ENCODE data around the gene DNAH7. TPM values are rescaled to one million over a fixed set of nuclear protein-coding genes. Genes with fewer than 3 reads are reported as not detected.

DNAH7 gene
- total RNA-seq, 6 donors from 2014 or later: 1.6 to 33.5 (median 7.8) TPM

DNA sequence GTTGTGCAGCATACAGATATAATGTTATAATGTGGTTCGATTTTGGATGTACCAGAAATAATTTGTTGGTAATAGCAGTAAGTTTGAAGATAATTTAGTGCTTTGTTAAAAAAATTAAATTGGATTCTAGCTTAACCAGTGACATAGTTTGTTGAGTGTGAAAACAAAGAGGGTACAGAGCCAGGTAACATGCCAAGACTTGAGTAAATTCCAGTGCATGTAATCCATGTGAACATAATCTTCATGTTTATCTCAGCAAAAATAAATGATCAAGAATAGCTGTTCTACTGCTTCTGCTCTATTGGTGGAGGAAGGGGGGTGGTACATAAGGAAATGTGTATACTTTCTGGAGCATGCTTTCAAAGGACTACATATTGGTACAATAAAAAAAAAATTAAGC lies 165.8 kb downstream of the DNAH7 start:
- Histone ChIP-seq H3K27me3 (no peaks in the 10 kb centered on the region), H3K36me3 (no peaks in the 10 kb centered on the region), H3K9me3 (no peaks in the 10 kb centered on the region), H3K4me1 (no peaks in the 10 kb centered on the region), H3K27ac (no peak overlapping the region), H3K4me3 (no peak overlapping the region)
- DNase-seq (no peak), ATAC-seq (ENCODE audit: low FRiP score in 2 of 2) (no peak)
- no peak for TF ChIP-seq EP300 (IDR thresholded peaks at IDR 0.05)
- TF ChIP-seq, protein P1, sequence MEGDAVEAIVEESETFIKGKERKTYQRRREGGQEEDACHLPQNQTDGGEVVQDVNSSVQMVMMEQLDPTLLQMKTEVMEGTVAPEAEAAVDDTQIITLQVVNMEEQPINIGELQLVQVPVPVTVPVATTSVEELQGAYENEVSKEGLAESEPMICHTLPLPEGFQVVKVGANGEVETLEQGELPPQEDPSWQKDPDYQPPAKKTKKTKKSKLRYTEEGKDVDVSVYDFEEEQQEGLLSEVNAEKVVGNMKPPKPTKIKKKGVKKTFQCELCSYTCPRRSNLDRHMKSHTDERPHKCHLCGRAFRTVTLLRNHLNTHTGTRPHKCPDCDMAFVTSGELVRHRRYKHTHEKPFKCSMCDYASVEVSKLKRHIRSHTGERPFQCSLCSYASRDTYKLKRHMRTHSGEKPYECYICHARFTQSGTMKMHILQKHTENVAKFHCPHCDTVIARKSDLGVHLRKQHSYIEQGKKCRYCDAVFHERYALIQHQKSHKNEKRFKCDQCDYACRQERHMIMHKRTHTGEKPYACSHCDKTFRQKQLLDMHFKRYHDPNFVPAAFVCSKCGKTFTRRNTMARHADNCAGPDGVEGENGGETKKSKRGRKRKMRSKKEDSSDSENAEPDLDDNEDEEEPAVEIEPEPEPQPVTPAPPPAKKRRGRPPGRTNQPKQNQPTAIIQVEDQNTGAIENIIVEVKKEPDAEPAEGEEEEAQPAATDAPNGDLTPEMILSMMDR (IDR thresholded peaks at IDR 0.05): no peak
- TF ChIP-seq POLR2AphosphoS5 (IDR thresholded peaks at IDR 0.05): no peak
- no peak for TF ChIP-seq POLR2A (IDR thresholded peaks at IDR 0.05)
- WGBS, 2 donors: 81 to 90% methylated on average over 1 of the region's 1 CpG

DNA sequence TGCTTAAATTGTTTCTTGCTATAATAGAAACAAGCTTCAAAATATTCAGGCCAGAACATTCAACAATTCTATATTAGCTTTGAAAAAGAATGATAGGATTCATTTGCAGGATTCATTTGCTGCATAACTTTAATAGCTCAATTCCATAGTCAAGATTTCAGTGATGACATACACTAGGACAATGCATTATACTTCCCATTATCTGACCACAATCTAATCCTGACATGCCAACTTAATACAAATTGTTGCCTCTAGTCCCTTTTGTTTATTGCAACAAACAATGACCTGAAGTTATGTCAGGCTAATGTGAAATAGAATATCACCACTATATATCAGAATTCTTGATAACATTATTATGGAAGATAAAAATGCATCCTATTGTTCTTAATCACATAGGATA lies 169.4 kb downstream of the DNAH7 start:
- no peak overlapping the region for H3K4me3 ChIP-seq
- ATAC-seq (ENCODE audit: low FRiP score in 2 of 2): no peak
- DNase-seq: no peak
- no peaks in the 10 kb centered on the region for H3K27me3 ChIP-seq
- H3K4me1 ChIP-seq: no peaks in the 10 kb centered on the region
- no peaks in the 10 kb centered on the region for H3K9me3 ChIP-seq
- no peaks in the 10 kb centered on the region for H3K36me3 ChIP-seq
- no peak overlapping the region for H3K27ac ChIP-seq
- TF ChIP-seq EP300 (IDR thresholded peaks at IDR 0.05) (no peak), POLR2AphosphoS5 (IDR thresholded peaks at IDR 0.05) (no peak), POLR2A (IDR thresholded peaks at IDR 0.05) (no peak)
- TF ChIP-seq, protein P1 (IDR thresholded peaks at IDR 0.05): no peak

DNA sequence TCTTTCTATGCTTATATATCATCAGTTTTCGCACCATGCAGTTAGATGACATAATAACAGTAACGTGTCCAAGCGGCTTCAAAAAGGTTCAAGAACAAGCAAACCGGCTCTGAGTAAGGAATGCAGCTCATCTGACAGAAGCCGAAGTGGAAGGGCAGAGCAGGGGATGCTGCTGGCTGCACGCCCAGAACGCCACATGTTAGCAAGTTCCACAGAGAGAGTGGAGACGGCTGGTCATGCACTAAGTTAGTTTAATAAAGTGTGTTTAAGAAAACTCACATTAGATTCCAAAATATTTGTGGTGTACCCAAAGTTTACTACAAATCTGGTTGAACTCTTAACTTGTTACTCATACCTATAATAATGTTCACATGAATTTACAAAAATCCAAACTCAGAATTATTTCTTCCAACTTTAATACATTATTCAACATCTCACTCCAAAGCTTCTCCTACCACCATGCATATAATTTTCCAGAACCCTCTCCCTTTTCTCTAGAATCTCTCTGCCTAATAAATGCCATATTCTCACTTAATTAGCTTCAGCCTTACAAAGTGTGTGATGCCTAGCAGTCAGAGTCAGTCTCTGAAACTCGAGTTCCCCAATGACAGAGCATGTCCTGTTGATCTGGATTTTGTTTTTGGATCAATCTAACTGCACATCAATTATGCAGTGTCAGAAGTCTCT lies 170.0 kb downstream of the DNAH7 start:
- WGBS, 2 donors: 30 to 32% methylated on average over 9 of the region's 9 CpGs
- no peaks in the 10 kb centered on the region for H3K27me3 ChIP-seq
- DNase-seq: peak in 1 of 2 donors; percentile 24
- no peaks in the 10 kb centered on the region for H3K36me3 ChIP-seq
- no peak overlapping the region for H3K4me3 ChIP-seq
- H3K27ac ChIP-seq: no peak overlapping the region
- H3K9me3 ChIP-seq: no peaks in the 10 kb centered on the region
- TF ChIP-seq POLR2A (IDR thresholded peaks at IDR 0.05) (no peak), POLR2AphosphoS5 (IDR thresholded peaks at IDR 0.05) (no peak), EP300 (IDR thresholded peaks at IDR 0.05) (no peak)
- TF ChIP-seq, protein P1 (IDR thresholded peaks at IDR 0.05): no peak
- ATAC-seq (ENCODE audit: low FRiP score in 2 of 2): peak; percentile 53 to 90
- H3K4me1 ChIP-seq: no peaks in the 10 kb centered on the region

DNA sequence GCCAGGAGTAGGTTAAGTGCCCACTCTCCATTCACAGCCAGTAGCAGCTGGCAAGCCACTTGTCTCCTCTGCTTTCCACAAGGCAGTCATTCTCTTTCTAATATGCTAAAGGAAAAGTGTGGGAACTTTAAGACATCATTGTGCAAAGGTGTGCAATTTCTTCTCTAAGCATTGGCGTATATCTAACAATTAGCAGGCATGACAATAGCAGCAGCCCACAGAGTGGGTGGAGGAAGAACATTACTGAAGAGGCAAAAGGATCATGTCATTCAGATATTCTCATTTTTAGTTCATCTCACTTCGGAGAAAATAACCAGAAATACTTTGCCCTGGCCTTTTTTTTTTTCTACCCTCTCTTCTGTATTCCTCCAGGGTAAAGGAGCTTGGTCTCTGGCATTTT lies 177.6 kb downstream of the DNAH7 start:
- Histone ChIP-seq H3K27ac (no peak overlapping the region), H3K9me3 (no peaks in the 10 kb centered on the region), H3K4me3 (no peak overlapping the region), H3K27me3 (no peaks in the 10 kb centered on the region), H3K4me1 (no peaks in the 10 kb centered on the region), H3K36me3 (no peaks in the 10 kb centered on the region)
- TF ChIP-seq POLR2AphosphoS5 (IDR thresholded peaks at IDR 0.05) (no peak), POLR2A (IDR thresholded peaks at IDR 0.05) (no peak), EP300 (IDR thresholded peaks at IDR 0.05) (no peak)
- TF ChIP-seq, protein P1 (IDR thresholded peaks at IDR 0.05): no peak
- no peak for DNase-seq
- whole genome bisulfite sequencing, 2 donors: 91 to 93% methylated on average over 2 of the region's 2 CpGs
- ATAC-seq (ENCODE audit: low FRiP score in 2 of 2): no peak

DNA sequence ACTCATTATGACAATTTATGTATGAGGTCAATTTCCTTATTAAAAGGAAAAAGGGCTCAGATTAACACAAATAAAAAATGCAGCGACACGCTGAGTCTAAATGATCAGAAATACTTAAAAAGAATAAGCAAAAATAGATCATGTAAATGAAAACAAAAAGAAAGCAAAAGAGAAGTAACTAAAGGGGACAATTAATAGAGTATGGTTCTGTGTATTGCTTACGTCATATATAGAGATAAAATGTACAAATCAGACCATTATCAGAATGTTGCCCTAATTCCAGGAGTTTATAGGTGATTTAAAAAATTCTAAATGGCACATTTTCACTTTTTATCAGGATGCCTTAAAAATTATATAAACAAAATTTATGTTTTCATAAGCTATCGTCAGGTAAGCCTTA lies 189.5 kb downstream of the DNAH7 start:
- no peaks in the 10 kb centered on the region for H3K36me3 ChIP-seq
- WGBS, 2 donors: 91 to 93% methylated on average over 4 of the region's 4 CpGs
- TF ChIP-seq EP300 (IDR thresholded peaks at IDR 0.05): no peak
- no peak for ATAC-seq (ENCODE audit: low FRiP score in 2 of 2)
- H3K4me3 ChIP-seq: no peak overlapping the region
- no peak for DNase-seq
- H3K4me1 ChIP-seq: no peaks in the 10 kb centered on the region
- no peaks in the 10 kb centered on the region for H3K27me3 ChIP-seq
- H3K9me3 ChIP-seq: no peaks in the 10 kb centered on the region
- no peak overlapping the region for H3K27ac ChIP-seq
